Measurements from ENCODE around the gene CHST5.

DNA sequence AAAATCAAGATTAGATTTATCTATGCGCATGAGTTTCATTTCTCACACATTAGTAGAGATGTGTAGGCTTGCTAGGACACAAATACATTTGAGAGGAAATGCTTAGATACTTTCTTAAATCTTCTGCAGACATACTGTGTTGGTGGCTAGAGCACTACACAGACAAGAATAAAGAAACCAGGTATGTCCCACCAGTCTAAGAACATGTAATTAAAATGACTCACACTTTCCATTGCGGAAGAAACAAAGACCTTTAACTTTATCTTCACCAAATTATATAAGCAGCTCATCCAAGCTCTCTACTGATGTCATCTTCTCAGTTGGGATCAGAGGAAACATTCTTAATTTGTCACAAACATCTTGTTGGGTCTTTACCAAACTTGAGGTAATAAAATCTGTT lies 42.8 kb upstream of the CHST5 start:
- TF ChIP-seq, protein P1, sequence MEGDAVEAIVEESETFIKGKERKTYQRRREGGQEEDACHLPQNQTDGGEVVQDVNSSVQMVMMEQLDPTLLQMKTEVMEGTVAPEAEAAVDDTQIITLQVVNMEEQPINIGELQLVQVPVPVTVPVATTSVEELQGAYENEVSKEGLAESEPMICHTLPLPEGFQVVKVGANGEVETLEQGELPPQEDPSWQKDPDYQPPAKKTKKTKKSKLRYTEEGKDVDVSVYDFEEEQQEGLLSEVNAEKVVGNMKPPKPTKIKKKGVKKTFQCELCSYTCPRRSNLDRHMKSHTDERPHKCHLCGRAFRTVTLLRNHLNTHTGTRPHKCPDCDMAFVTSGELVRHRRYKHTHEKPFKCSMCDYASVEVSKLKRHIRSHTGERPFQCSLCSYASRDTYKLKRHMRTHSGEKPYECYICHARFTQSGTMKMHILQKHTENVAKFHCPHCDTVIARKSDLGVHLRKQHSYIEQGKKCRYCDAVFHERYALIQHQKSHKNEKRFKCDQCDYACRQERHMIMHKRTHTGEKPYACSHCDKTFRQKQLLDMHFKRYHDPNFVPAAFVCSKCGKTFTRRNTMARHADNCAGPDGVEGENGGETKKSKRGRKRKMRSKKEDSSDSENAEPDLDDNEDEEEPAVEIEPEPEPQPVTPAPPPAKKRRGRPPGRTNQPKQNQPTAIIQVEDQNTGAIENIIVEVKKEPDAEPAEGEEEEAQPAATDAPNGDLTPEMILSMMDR (IDR thresholded peaks at IDR 0.05): no peak
- no peak for TF ChIP-seq POLR2A (IDR thresholded peaks at IDR 0.05)
- no peak for TF ChIP-seq EP300 (IDR thresholded peaks at IDR 0.05)
- TF ChIP-seq POLR2AphosphoS5 (IDR thresholded peaks at IDR 0.05): no peak
